SU-DHL-6 (cell line): Measurements from ENCODE around the gene FMN1.

Experiments used
- H2AFZ ChIP-seq: fragments of 200-600 bp; sonication (generic); 2 replicates; pipeline ENCODE4 v1.6.1; 2014; ENCODE audit warnings: low read depth, mild to moderate bottlenecking, moderate library complexity, mixed read lengths, antibody characterized with exemption, low read length; ENCODE audit not compliant: severe bottlenecking
- H3F3A ChIP-seq: fragments of 200-600 bp; shearing (Covaris generic); 2 replicates; pipeline ENCODE4 v1.6.0; 2016; ENCODE audit warnings: antibody characterized with exemption, mild to moderate bottlenecking; ENCODE audit not compliant: insufficient read depth
- H3K27ac ChIP-seq: fragments of 200-600 bp; sonication (generic); 2 replicates; pipeline ENCODE4 v1.5.1; 2016; ENCODE audit warnings: low read depth, mild to moderate bottlenecking, low read length, moderate library complexity, mixed read lengths
- H3K27me3 ChIP-seq: fragments of 200-600 bp; sonication (generic), shearing (Covaris generic); 2 replicates; pipeline ENCODE4 v1.6.0; 2014; ENCODE audit warnings: mild to moderate bottlenecking, low read length
- H3K36me3 ChIP-seq: fragments of 200-600 bp; sonication (generic); 2 replicates; pipeline ENCODE4 v1.6.1; 2014; ENCODE audit warnings: mild to moderate bottlenecking, low read length, mixed read lengths
- H3K4me2 ChIP-seq: fragments of 300-600, 200-600 bp; shearing (Covaris generic), sonication (generic); 2 replicates; pipeline ENCODE4 v1.6.0; 2014; ENCODE audit warnings: low read length, low read depth, mild to moderate bottlenecking; ENCODE audit not compliant: poor library complexity, severe bottlenecking
- H3K4me3 ChIP-seq: fragments of 200-600 bp; sonication (generic); 2 replicates; pipeline ENCODE4 v1.5.1; 2014; ENCODE audit warnings: antibody characterized with exemption, low read length, mild to moderate bottlenecking, mixed read lengths; ENCODE audit not compliant: insufficient read depth, poor library complexity, severe bottlenecking
- H3K79me2 ChIP-seq: fragments of 200-600 bp; sonication (generic); 2 replicates; pipeline ENCODE4 v1.6.1; 2014; ENCODE audit warnings: mild to moderate bottlenecking, low read length, moderate library complexity; ENCODE audit not compliant: insufficient read depth
- H3K9ac ChIP-seq: fragments of 200-600 bp; sonication (generic); 2 replicates; pipeline ENCODE4 v1.7.0; 2014; ENCODE audit warnings: mild to moderate bottlenecking, low read length
- H3K9me2 ChIP-seq: fragments of 200-600 bp; sonication (generic); replicated peaks from 2 replicates; pipeline ENCODE4 v1.6.1; 2014; ENCODE audit warnings: low read length; ENCODE audit not compliant: insufficient read depth
- H3K9me3 ChIP-seq: fragments of 200-600 bp; sonication (generic); 2 replicates; pipeline ENCODE4 v1.6.1; 2014; ENCODE audit warnings: low read length, mixed read lengths; ENCODE audit not compliant: insufficient read depth
- H4K20me1 ChIP-seq: fragments of 200-600 bp; sonication (generic); 2 replicates; pipeline ENCODE4 v1.6.1; 2014; ENCODE audit warnings: low read depth, mild to moderate bottlenecking, antibody characterized with exemption, low read length, moderate library complexity, mixed read lengths
- CTCF ChIP-seq: fragments of 200-600 bp; sonication (generic); IDR thresholded peaks from one replicate; pipeline ENCODE4 v1.5.1; 2017; ENCODE audit warnings: antibody characterized with exemption, mild to moderate bottlenecking, low read length, moderate library complexity; ENCODE audit not compliant: insufficient read depth, poor library complexity, severe bottlenecking
- EZH2phosphoT487 ChIP-seq: fragments of 200-600 bp; sonication (generic), shearing (Covaris generic); conservative IDR thresholded peaks from 2 replicates; pipeline ENCODE4 v1.6.1; 2018; ENCODE audit warnings: mild to moderate bottlenecking, antibody characterized with exemption, low read length, moderate library complexity, mixed read lengths

FMN1 gene

GRCh38 chr15:33242669-33243191 is 48.2 kb upstream of the FMN1 start:
- no peaks in the 10 kb centered on the region for H3K36me3 ChIP-seq
- TF ChIP-seq EZH2phosphoT487 (no peak), CTCF (no peak)
- H3K9me3 ChIP-seq, result no peaks in the 10 kb centered on the region
- no peak overlapping the region for H3K27ac ChIP-seq
- H3F3A ChIP-seq, result no peaks in the 10 kb centered on the region
- no peak overlapping the region for H3K4me3 ChIP-seq
- H2AFZ ChIP-seq, result no peak overlapping the region
- H3K27me3 ChIP-seq, result no peaks in the 10 kb centered on the region
- no peak overlapping the region for H3K9ac ChIP-seq
- H3K9me2 ChIP-seq, result no peaks in the 10 kb centered on the region
- no peaks in the 10 kb centered on the region for H4K20me1 ChIP-seq
- no peaks in the 10 kb centered on the region for H3K79me2 ChIP-seq
- no peak overlapping the region for H3K4me2 ChIP-seq

DNA sequence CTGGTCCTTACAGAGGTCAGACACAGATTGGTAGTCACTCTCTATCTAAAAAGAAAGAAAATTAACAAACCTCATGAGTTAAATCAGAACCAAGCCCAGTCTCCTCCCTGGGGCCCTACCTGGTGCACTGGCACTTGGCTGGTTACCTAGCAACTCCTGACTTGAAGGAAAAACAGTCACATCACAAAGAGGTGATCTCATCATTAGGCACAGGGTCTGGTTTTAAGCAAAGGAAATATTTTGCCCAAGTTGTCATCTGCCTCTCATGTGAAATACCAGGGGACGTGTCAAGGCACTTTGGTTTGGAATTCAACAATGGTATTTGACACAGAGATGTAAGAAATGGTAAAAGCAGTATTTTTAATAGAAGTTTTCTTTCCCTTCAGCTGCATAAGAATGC is 47.7 kb upstream of the FMN1 start:
- no peak overlapping the region for H2AFZ ChIP-seq
- no peak overlapping the region for H3K27ac ChIP-seq
- H3K9me2 ChIP-seq, result no peaks in the 10 kb centered on the region

GRCh38 chr15:33236841-33237509 is 42.5 kb upstream of the FMN1 start:
- Histone ChIP-seq H3K4me3 (no peak overlapping the region), H3K9me2 (no peaks in the 10 kb centered on the region), H3K27me3 (no peaks in the 10 kb centered on the region), H3K36me3 (no peaks in the 10 kb centered on the region), H3K4me2 (no peak overlapping the region), H3K27ac (no peak overlapping the region), H3K9me3 (no peaks in the 10 kb centered on the region), H3K9ac (no peak overlapping the region), H2AFZ (no peak overlapping the region), H4K20me1 (no peaks in the 10 kb centered on the region), H3F3A (no peaks in the 10 kb centered on the region), H3K79me2 (no peaks in the 10 kb centered on the region)
- TF ChIP-seq EZH2phosphoT487 (no peak), CTCF (no peak)

More for the DNA sequence above, 47.7 kb upstream of the FMN1 start:
- Histone ChIP-seq H3K4me3 (no peak overlapping the region), H3K79me2 (no peaks in the 10 kb centered on the region), H3K4me2 (no peak overlapping the region), H4K20me1 (no peaks in the 10 kb centered on the region), H3F3A (no peaks in the 10 kb centered on the region), H3K9me3 (no peaks in the 10 kb centered on the region), H3K27me3 (no peaks in the 10 kb centered on the region), H3K9ac (no peak overlapping the region), H3K36me3 (no peaks in the 10 kb centered on the region)
- TF ChIP-seq EZH2phosphoT487 (no peak), CTCF (no peak)
